Parathyroid adenoma (tissue), 2 donors: ENCODE results near the gene SLC24A4.

Experiments used
- H2AFZ ChIP-seq: fragments of 300-600 bp; sonication (generic); one replicate; pipeline ENCODE4 v1.7.0; 2017; ENCODE audit warnings: antibody characterized with exemption, mild to moderate bottlenecking
- H3K27ac ChIP-seq: fragments of 300-600 bp; sonication (generic); one replicate; pipeline ENCODE4 v1.7.0; 2017
- H3K27me3 ChIP-seq: fragments of 300-600 bp; sonication (generic); one replicate; pipeline ENCODE4 v1.7.0; 2017; ENCODE audit warnings: low read length; ENCODE audit not compliant: control insufficient read depth, insufficient read depth
- H3K36me3 ChIP-seq: fragments of 300-600 bp; sonication (generic); one replicate; pipeline ENCODE4 v1.7.0; 2017; ENCODE audit warnings: low read length; ENCODE audit not compliant: control insufficient read depth, insufficient read depth
- H3K4me1 ChIP-seq: fragments of 300-600 bp; sonication (generic); one replicate; pipeline ENCODE4 v1.7.0; 2017; ENCODE audit warnings: control low read depth
- H3K4me2 ChIP-seq: fragments of 300-600 bp; sonication (generic); one replicate; pipeline ENCODE4 v1.7.0; 2017; ENCODE audit warnings: low read length
- H3K4me3 ChIP-seq: fragments of 300-600 bp; sonication (generic); one replicate; pipeline ENCODE4 v1.7.0; 2017; ENCODE audit warnings: low read depth, low read length
- H3K79me2 ChIP-seq: fragments of 300-600 bp; sonication (generic); one replicate; pipeline ENCODE4 v1.7.0; 2017; ENCODE audit warnings: control low read depth
- H3K9ac ChIP-seq: fragments of 300-600 bp; sonication (generic); one replicate; pipeline ENCODE4 v1.7.0; 2017; ENCODE audit warnings: mild to moderate bottlenecking
- H3K9me3 ChIP-seq: fragments of 300-600 bp; sonication (generic); one replicate; pipeline ENCODE4 v1.7.0; 2017; ENCODE audit warnings: low read length; ENCODE audit not compliant: control insufficient read depth
- CTCF ChIP-seq: fragments of 300-600 bp; sonication (generic); IDR thresholded peaks from one replicate; pipeline ENCODE4 v1.7.0; 2017; ENCODE audit warnings: antibody characterized with exemption, mild to moderate bottlenecking
- donor health status: primary hyperparathyroidism.

The SLC24A4 gene

GRCh38 chr14:92514844-92515514, 192.0 kb downstream of the SLC24A4 start:
- H3K79me2 ChIP-seq: peaks cover 27% of the 10 kb centered on the region
- H2AFZ ChIP-seq: peak overlapping the region; percentile 99
- TF ChIP-seq CTCF: no peak
- peak overlapping the region; percentile 69 for H3K4me3 ChIP-seq
- H3K36me3 ChIP-seq: no peaks in the 10 kb centered on the region
- peak overlapping the region; percentile 85 for H3K4me2 ChIP-seq
- H3K27me3 ChIP-seq: no peaks in the 10 kb centered on the region
- peak overlapping the region; percentile 34 for H3K27ac ChIP-seq
- no peaks in the 10 kb centered on the region for H3K9me3 ChIP-seq
- peaks cover 11% of the 10 kb centered on the region for H3K4me1 ChIP-seq
- peak overlapping the region; percentile 71 for H3K9ac ChIP-seq

GRCh38 chr14:92515546-92516343, 192.8 kb downstream of the SLC24A4 start:
- H3K27ac ChIP-seq: peak overlapping the region; percentile 34
- H2AFZ ChIP-seq: no peak overlapping the region
- no peaks in the 10 kb centered on the region for H3K9me3 ChIP-seq
- H3K4me1 ChIP-seq: peaks cover 14% of the 10 kb centered on the region
- H3K27me3 ChIP-seq: no peaks in the 10 kb centered on the region
- H3K9ac ChIP-seq: no peak overlapping the region
- H3K79me2 ChIP-seq: peaks cover 28% of the 10 kb centered on the region
- H3K36me3 ChIP-seq: no peaks in the 10 kb centered on the region
- no peak overlapping the region for H3K4me2 ChIP-seq
- no peak overlapping the region for H3K4me3 ChIP-seq
- TF ChIP-seq CTCF: no peak

- no peaks in the 10 kb centered on the region for H3K27me3 ChIP-seq
- H3K4me2 ChIP-seq: no peak overlapping the region
- no peak overlapping the region for H2AFZ ChIP-seq
- H3K4me3 ChIP-seq: no peak overlapping the region
- H3K79me2 ChIP-seq: peaks cover 35% of the 10 kb centered on the region
- H3K9ac ChIP-seq: no peak overlapping the region
- H3K9me3 ChIP-seq: no peaks in the 10 kb centered on the region
- peaks cover 14% of the 10 kb centered on the region for H3K4me1 ChIP-seq
- no peaks in the 10 kb centered on the region for H3K36me3 ChIP-seq
- H3K27ac ChIP-seq: peak overlapping the region; percentile 31
- TF ChIP-seq CTCF: no peak
These were observed 193.5 kb downstream of the SLC24A4 start for GRCh38 chr14:92516344-92516965.

GRCh38 chr14:92516966-92517506, 194.1 kb downstream of the SLC24A4 start:
- Histone ChIP-seq H2AFZ (no peak overlapping the region), H3K27me3 (no peaks in the 10 kb centered on the region), H3K9me3 (no peaks in the 10 kb centered on the region), H3K4me2 (no peak overlapping the region), H3K27ac (no peak overlapping the region), H3K4me1 (peaks cover 14% of the 10 kb centered on the region), H3K4me3 (no peak overlapping the region), H3K36me3 (no peaks in the 10 kb centered on the region), H3K79me2 (peaks cover 37% of the 10 kb centered on the region), H3K9ac (no peak overlapping the region)
- no peak for TF ChIP-seq CTCF
